SK-N-SH treated with all-trans-retinoic acid at 6 μM for 48 hours (cell line): ENCODE measurements around the gene MMP2.

ENCODE experiments used
- ARNTL ChIP-seq: fragments of 450-650 bp; formaldehyde crosslinking; IDR thresholded peaks from 2 replicates; pipeline ENCODE4 v1.5.0; 2020; ENCODE audit warnings: low read depth, mild to moderate bottlenecking, moderate library complexity, borderline replicate concordance
- ESRRG ChIP-seq: fragments of 250-450 bp; sonication (Bioruptor Pico); IDR thresholded peaks from 2 replicates; pipeline ENCODE4 v1.6.1; 2021; ENCODE audit warnings: mild to moderate bottlenecking
- RARB ChIP-seq: fragments of 250-450 bp; sonication (Bioruptor Pico); IDR thresholded peaks from 2 replicates; pipeline ENCODE4 v1.8.0; 2021; ENCODE audit warnings: mild to moderate bottlenecking, moderate library complexity
- ZC3H10 ChIP-seq: fragments of 250-450 bp; sonication (Bioruptor Pico); IDR thresholded peaks from 2 replicates; pipeline ENCODE4 v1.5.1; 2021; ENCODE audit warnings: mild to moderate bottlenecking, moderate library complexity
- ZFP3 ChIP-seq: fragments of 250-450 bp; sonication (Bioruptor Pico); IDR thresholded peaks from 2 replicates; pipeline ENCODE4 v1.5.0; 2020; ENCODE audit warnings: mild to moderate bottlenecking, moderate library complexity
- ZFP30 ChIP-seq: fragments of 450-650 bp; formaldehyde crosslinking; IDR thresholded peaks from 2 replicates; pipeline ENCODE4 v1.5.0; 2022; ENCODE audit warnings: mild to moderate bottlenecking, moderate library complexity
- ZNF565 ChIP-seq: fragments of 450-650 bp; formaldehyde crosslinking; conservative IDR thresholded peaks from 2 replicates; pipeline ENCODE4 v1.5.0; 2020; ENCODE audit warnings: low read depth, mild to moderate bottlenecking, moderate library complexity

DNA sequence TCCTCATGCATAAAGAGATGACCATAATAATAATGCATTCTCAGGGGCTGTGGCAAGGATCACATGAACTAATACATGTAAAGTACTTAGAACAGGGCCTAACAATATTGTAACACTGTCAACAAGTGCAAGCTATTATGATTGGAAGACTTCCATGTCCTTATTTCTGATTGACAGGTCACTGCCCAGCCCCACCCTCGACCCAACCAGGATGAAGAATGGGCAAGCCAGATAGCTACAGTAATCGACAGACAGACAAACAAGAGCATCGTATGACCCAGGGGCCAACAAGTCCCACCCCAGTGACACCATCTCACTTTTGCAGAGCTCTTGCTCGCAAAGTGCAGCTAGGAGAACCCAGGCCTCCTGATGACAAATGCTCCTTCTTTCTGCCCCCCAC lies 14.6 kb upstream of the MMP2 start:
- TF ChIP-seq ZNF565 (CRISPR knock-in tag), result no peak
- no peak for TF ChIP-seq RARB (CRISPR knock-in tag)
- TF ChIP-seq ESRRG (CRISPR knock-in tag), result no peak
- no peak for TF ChIP-seq ZFP30 (CRISPR knock-in tag)
- TF ChIP-seq ARNTL (CRISPR knock-in tag), result no peak
- no peak for TF ChIP-seq ZC3H10 (CRISPR knock-in tag)
- no peak for TF ChIP-seq ZFP3 (CRISPR knock-in tag)
